T47D (cell line): ENCODE measurements around the gene DIP2C.
"Not testable (repeated sequence)": the region's sequence is repeated elsewhere in the genome, so short reads cannot be mapped to it uniquely, and the experiment has no call there.

Experiments
- DNase-seq, 2 experiments: peaks; one replicate each; pipeline versions ENCODE4 v3.0.0 to v3.0.0-alpha.2; 2011 to 2012; ENCODE audit warnings: low read depth in 1 of 2, low spot score in 1 of 2
- JUND ChIP-seq: IDR thresholded peaks from 2 replicates; pipeline ENCODE4 v1.6.1; 2012; ENCODE audit warnings: low read depth
- in situ Hi-C: cut with HindIII; loops from 2 replicates; pipeline ENCODE4 v1.10.0; 2016; ENCODE audit warnings: low sequenced_read_pairs, low pct_unique_long_range_greater_than_20kb

The DIP2C gene

GRCh38 chr10:357201-357950, 332.1 kb downstream of the DIP2C start:
- no peak for TF ChIP-seq JUND
- DNase-seq: no peak
- in situ Hi-C loops: no loop called here

GRCh38 chr10:356452-356851, 333.0 kb downstream of the DIP2C start:
- no peak for DNase-seq
- in situ Hi-C loops: no loop called here
- no peak for TF ChIP-seq JUND

GRCh38 chr10:354901-355617, 334.4 kb downstream of the DIP2C start:
- no peak for DNase-seq
- in situ Hi-C loops: no loop called here
- TF ChIP-seq JUND: no peak

- TF ChIP-seq JUND: no peak
- in situ Hi-C loops: no loop called here
- no peak for DNase-seq
Observed at GRCh38 chr10:352476-353235, 336.8 kb downstream of the DIP2C start.

- in situ Hi-C loops: no loop called here
- TF ChIP-seq JUND: no peak
- no peak for DNase-seq
Observed at GRCh38 chr10:351770-352334, 337.6 kb downstream of the DIP2C start.

GRCh38 chr10:350981-351501, 338.4 kb downstream of the DIP2C start:
- DNase-seq: no peak
- in situ Hi-C loops: no loop called here
- TF ChIP-seq JUND: no peak

- DNase-seq: no peak
- no peak for TF ChIP-seq JUND
- in situ Hi-C loops: no loop called here
Observed at GRCh38 chr10:349081-349480, 340.4 kb downstream of the DIP2C start.

GRCh38 chr10:348456-348855, 341.0 kb downstream of the DIP2C start:
- DNase-seq: no peak
- in situ Hi-C loops: no loop called here
- no peak for TF ChIP-seq JUND

- DNase-seq, in situ Hi-C loops: not testable (repeated sequence)
Observed at GRCh38 chr10:347774-348173, 341.7 kb downstream of the DIP2C start.

GRCh38 chr10:347190-347589, 342.3 kb downstream of the DIP2C start:
- in situ Hi-C loops, DNase-seq: not testable (repeated sequence)

- no peak for TF ChIP-seq JUND
- in situ Hi-C loops: no loop called here
- DNase-seq: no peak
Observed at GRCh38 chr10:344582-345200, 344.8 kb downstream of the DIP2C start.
